BJ (cell line): Measurements from ENCODE around the gene PLPP7. TPM values are rescaled to one million over a fixed set of nuclear protein-coding genes. Genes with fewer than 3 reads are reported as not detected.

ENCODE experiments used
- CTCF ChIA-PET: fragments of 350-600 bp; formaldehyde crosslinking; extraction: SDS; loops from one replicate; lab custom pipeline; 2021; ENCODE audit warnings: antibody characterized with exemption, inconsistent platforms; lab: Yijun Ruan, JAX
- POLR2A ChIA-PET: fragments of 300-600 bp; sonication (Branson Sonifier 250); formaldehyde crosslinking; extraction: SDS; loops from one replicate; lab custom pipeline; 2021; ENCODE audit warnings: antibody characterized with exemption; lab: Charles Lee
- DNase-seq: peaks from one replicate; pipeline ENCODE4 v3.0.0-alpha.2; 2011; ENCODE audit warnings: low read depth
- H3K27me3 ChIP-seq: 2 replicates; pipeline ENCODE4 v1.6.0; 2011; ENCODE audit warnings: low read length; ENCODE audit not compliant: control insufficient read depth, insufficient read depth
- H3K36me3 ChIP-seq: 2 replicates; pipeline ENCODE4 v1.5.1; 2011; ENCODE audit warnings: low read length; ENCODE audit not compliant: control insufficient read depth, insufficient read depth
- H3K4me3 ChIP-seq: 2 replicates; pipeline ENCODE4 v1.5.1; 2011; ENCODE audit warnings: low read depth, mild to moderate bottlenecking, control low read depth, low read length
- polyA plus RNA-seq: library from polyadenylated mRNA; depleted of rRNA; stranded (reverse); fragments of >200 nt; gene quantifications from 2 replicates; pipeline ENCODE4 v1.2.3, GENCODE V29; 2011
- TF ChIP-seq, protein P1 (sequence below): IDR thresholded peaks from 2 replicates; pipeline ENCODE4 v1.5.1; 2011; ENCODE audit warnings: low read depth, mild to moderate bottlenecking, control low read depth, inconsistent platforms, low read length, moderate library complexity; ENCODE audit not compliant: insufficient read depth

The PLPP7 gene
- polyA plus RNA-seq, 1 experiment: 3.9 TPM

- Histone ChIP-seq H3K36me3 (no peaks in the 10 kb centered on the region), H3K27me3 (no peaks in the 10 kb centered on the region), H3K4me3 (no peak overlapping the region)
- POLR2A ChIA-PET: no interaction called here
- DNase-seq: no peak
- TF ChIP-seq, protein P1, sequence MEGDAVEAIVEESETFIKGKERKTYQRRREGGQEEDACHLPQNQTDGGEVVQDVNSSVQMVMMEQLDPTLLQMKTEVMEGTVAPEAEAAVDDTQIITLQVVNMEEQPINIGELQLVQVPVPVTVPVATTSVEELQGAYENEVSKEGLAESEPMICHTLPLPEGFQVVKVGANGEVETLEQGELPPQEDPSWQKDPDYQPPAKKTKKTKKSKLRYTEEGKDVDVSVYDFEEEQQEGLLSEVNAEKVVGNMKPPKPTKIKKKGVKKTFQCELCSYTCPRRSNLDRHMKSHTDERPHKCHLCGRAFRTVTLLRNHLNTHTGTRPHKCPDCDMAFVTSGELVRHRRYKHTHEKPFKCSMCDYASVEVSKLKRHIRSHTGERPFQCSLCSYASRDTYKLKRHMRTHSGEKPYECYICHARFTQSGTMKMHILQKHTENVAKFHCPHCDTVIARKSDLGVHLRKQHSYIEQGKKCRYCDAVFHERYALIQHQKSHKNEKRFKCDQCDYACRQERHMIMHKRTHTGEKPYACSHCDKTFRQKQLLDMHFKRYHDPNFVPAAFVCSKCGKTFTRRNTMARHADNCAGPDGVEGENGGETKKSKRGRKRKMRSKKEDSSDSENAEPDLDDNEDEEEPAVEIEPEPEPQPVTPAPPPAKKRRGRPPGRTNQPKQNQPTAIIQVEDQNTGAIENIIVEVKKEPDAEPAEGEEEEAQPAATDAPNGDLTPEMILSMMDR: no peak
- CTCF ChIA-PET: interaction anchor here (0.6 kb wide), 1 partner anchor 80 kb away, joined by 4 read pairs; no protein-coding TSS in a partner anchor
Observed at GRCh38 chr9:131258698-131259431, 30.7 kb upstream of the PLPP7 start.

DNA sequence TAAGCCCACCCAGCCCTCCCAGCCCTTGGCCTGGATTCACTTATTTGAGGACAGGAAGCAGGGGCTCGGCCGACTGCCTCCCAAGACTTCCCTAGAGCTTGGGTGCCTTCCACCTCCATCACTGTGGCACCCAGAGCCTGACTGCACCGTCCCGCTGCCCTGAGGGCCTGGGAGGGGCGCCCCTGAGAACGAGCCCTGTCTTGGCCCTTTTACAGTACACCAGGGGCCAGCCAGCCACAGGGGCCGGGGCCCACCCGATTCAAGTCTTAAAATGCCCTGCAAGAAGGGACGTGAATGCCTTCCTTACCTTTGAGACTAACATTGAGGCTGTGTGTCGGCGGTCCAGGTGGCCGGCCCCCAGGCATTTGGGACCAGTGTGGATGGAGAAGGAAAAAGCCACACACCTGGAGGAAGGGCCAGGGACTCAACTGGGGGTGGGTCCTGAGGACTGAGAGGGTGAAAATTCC is 30.1 kb upstream of the PLPP7 start:
- H3K27me3 ChIP-seq: no peaks in the 10 kb centered on the region
- no peak overlapping the region for H3K4me3 ChIP-seq
- ChIA-PET POLR2A (no interaction called here), CTCF (no interaction called here)
- H3K36me3 ChIP-seq: no peaks in the 10 kb centered on the region
- no peak for DNase-seq
- TF ChIP-seq, protein P1: no peak

GRCh38 chr9:131259916-131260597 is 29.5 kb upstream of the PLPP7 start:
- TF ChIP-seq, protein P1: no peak
- POLR2A ChIA-PET: interaction anchor here (0.7 kb wide), 1 partner anchor 1770 kb away, joined by 3 read pairs; no protein-coding TSS in a partner anchor

DNA sequence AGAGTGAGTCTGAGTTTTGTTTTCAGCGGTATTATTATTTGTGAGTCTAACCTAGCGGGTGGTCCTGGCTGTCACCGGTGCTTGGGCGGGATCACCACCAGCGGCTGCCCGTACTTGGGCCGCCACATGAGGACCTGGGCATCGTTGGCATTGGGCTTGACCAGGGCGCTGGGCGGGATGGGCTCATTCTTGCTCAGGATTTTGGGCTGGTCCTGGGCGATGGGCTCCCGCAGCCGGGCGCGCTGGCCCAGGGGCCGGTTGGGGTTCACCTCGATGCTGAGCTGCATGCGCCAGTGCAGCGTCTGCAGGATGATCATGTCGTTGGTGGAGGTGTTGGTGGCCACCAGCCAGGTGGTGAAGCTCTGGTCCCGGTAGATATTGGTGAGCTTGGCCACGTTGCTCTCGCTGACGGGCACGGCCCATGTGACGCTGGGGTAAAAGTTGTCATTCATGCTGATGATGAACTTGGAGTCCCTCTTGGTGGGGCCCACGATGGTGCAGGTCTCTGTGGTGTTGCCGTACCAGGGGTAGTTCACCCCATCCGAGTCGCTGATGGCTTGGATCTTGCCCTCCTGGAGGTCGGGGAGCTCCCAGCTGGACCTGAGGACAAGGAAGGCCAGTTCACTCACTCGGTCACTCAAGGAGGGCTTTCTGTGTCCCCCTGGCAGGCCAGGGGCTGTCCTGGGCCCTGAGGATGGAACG is 28.6 kb upstream of the PLPP7 start:
- POLR2A ChIA-PET: no interaction called here
- no peaks in the 10 kb centered on the region for H3K36me3 ChIP-seq
- H3K4me3 ChIP-seq: no peak overlapping the region
- TF ChIP-seq, protein P1: no peak
- DNase-seq: no peak
- CTCF ChIA-PET: no interaction called here
- H3K27me3 ChIP-seq: no peaks in the 10 kb centered on the region

More at GRCh38 chr9:131259916-131260597, 29.5 kb upstream of the PLPP7 start:
- H3K27me3 ChIP-seq: no peaks in the 10 kb centered on the region
- CTCF ChIA-PET: no interaction called here
- H3K4me3 ChIP-seq: no peak overlapping the region
- no peak for DNase-seq
- H3K36me3 ChIP-seq: no peaks in the 10 kb centered on the region
